ENCODE data around the gene ADD2.

ADD2 gene

DNA sequence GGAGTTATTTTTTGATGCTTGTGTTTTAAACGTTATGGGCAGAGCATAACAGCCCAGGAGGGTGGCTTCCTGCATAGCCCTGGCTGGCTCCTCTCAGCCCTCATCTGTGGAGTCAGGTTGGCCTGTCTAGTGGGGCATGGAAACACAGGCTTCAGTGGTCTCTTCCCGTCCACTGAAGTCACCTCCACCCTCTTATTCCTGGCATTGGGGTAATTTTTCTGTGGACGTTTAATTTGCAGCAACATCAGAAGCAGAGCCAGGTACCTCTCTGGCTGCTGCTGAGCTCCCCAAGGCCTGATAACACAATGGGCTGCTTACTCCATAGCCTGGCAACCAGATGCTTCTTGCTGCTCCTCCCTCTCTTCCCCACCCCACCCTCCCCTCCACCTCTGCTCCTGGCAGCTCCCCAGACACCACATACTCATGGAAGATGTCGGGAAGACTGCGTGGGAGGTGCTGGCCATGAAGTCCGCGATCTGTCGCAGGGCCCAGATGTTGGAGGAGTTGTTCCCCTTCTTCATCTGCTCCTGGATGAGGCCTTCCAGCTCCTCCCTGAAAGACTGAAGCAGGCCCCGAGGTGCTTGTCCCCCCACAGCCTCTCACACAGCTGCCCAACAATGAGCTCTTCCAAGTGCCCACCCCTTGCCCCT is 64.0 kb downstream of the ADD2 start:
- DNase-seq (ENCODE audit: low read depth), result no peak
- TF ChIP-seq, protein P1, sequence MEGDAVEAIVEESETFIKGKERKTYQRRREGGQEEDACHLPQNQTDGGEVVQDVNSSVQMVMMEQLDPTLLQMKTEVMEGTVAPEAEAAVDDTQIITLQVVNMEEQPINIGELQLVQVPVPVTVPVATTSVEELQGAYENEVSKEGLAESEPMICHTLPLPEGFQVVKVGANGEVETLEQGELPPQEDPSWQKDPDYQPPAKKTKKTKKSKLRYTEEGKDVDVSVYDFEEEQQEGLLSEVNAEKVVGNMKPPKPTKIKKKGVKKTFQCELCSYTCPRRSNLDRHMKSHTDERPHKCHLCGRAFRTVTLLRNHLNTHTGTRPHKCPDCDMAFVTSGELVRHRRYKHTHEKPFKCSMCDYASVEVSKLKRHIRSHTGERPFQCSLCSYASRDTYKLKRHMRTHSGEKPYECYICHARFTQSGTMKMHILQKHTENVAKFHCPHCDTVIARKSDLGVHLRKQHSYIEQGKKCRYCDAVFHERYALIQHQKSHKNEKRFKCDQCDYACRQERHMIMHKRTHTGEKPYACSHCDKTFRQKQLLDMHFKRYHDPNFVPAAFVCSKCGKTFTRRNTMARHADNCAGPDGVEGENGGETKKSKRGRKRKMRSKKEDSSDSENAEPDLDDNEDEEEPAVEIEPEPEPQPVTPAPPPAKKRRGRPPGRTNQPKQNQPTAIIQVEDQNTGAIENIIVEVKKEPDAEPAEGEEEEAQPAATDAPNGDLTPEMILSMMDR (IDR thresholded peaks at IDR 0.05; ENCODE audit: low read depth, low read length, missing control alignments), result no peak
- no peak overlapping the region for H3K4me3 ChIP-seq (ENCODE audit: low read depth, low read length)

DNA sequence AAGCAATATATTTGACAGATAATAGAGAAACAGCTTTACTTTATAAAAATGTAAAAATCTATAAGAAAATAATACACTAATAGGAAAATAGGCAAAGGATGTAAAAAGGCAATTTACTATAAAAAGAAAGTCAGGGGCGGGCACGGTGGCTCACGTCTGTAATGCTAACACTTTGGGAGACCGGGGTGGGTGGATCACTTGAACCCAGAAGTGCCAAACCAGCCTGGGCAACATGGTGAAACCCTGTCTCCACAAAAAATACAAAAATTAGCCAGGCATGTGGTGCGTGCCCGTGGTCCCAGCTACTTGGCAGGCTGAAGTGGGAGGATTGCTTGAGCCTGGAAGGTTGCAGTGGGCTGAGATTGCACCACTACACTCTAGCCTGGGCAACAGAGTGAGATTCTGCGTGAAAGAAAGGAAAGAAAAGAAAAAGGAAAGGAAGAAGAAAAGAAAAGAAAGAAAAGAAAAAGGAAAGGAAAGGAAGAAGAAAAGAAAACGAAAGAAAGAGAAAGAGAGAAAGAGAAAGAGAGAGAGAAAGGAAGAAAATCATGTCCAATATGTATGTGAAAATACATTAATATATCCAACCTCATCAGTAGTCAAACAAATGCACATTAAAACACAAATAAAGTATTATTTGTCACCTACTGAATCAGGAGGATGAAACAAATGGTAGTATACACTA is 65.1 kb downstream of the ADD2 start:
- no peak for DNase-seq (ENCODE audit: low read depth)

DNA sequence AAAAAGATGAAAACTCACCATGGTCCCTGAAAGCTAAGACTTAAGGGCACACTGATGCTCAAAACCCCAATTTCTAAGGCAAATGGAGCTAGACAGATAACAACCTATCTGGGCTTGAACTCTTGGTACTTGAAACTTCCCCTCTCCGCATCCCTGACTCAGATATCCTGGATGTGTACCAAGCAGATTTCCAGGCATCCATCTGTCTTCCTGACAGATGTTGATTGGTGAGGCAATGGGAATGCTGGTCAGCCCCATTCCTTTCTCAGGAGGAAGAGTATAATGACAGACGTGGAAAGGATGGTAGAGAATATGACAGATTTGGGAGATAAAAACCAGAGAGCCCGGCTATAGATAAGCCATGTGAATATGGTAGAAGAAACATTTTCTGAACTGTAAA is 69.2 kb downstream of the ADD2 start:
- no peak for DNase-seq (ENCODE audit: low read depth)
- H3K4me3 ChIP-seq (ENCODE audit: low read depth, low read length), result no peak overlapping the region
- TF ChIP-seq, protein P1 (IDR thresholded peaks at IDR 0.05; ENCODE audit: low read depth, low read length, missing control alignments), result no peak

More for the DNA sequence above, 65.1 kb downstream of the ADD2 start:
- TF ChIP-seq, protein P1 (IDR thresholded peaks at IDR 0.05; ENCODE audit: low read depth, low read length, missing control alignments), result no peak
- H3K4me3 ChIP-seq (ENCODE audit: low read depth, low read length), result no peak overlapping the region

DNA sequence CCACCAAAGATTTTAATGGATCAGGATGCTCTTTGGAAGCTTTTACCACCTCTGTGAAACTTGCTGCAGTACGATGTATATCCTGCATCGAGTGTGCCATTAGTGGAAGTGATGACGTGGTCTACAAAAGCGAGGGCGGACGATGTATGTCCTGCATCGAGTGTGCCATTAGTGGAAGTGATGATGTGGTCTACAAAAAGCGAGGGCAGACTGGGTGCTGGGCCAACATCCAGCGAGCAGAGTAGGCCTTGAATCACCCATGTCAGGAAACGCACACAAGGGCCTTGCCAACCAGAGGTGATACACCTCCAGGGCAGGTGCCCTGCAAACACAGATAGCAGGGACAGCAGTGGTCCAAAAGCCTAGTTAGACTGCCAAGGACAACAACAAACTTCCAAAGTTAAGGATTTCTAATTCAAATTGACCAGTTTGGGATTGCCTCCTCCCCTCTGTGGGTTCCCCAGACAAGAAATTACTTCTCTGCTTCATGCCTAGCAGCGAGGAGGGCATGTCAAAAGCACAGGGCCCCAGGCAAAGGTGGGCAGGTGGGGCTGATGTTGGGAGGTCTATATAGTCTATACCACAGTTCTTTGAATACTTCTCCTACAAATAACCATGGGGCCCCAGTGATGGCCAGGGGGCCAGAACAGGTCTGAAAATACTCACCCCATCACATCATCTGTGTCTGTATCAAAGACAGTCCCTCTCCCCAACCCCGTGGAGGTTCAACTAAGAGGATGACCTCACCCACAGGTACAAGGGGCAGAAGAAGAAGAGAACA is 70.2 kb downstream of the ADD2 start:
- no peak for DNase-seq (ENCODE audit: low read depth)
- TF ChIP-seq, protein P1 (IDR thresholded peaks at IDR 0.05; ENCODE audit: low read depth, low read length, missing control alignments), result no peak
- H3K4me3 ChIP-seq (ENCODE audit: low read depth, low read length), result no peak overlapping the region

DNA sequence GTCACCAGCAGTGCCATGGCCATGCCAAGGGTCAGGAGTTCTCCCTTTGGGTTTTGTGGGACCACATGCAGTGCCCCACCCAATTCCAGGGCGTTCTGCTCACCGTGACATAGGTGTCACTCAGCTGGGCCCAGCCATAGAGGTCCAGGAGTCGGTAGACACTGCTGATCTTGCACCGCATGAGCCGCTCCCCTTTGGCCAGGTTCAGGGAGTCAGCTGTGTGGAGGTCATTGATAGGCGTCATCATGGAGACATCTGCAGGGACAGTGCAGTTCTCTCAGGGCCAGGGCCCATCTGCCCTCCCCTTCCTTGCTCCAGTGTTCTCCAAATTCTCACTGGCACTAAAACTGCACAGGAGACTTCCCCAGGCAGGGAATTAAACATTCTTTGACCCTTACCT is 71.9 kb downstream of the ADD2 start:
- no peak overlapping the region for H3K4me3 ChIP-seq (ENCODE audit: low read depth, low read length)
- no peak for DNase-seq (ENCODE audit: low read depth)
- TF ChIP-seq, protein P1 (IDR thresholded peaks at IDR 0.05; ENCODE audit: low read depth, low read length, missing control alignments), result no peak

DNA sequence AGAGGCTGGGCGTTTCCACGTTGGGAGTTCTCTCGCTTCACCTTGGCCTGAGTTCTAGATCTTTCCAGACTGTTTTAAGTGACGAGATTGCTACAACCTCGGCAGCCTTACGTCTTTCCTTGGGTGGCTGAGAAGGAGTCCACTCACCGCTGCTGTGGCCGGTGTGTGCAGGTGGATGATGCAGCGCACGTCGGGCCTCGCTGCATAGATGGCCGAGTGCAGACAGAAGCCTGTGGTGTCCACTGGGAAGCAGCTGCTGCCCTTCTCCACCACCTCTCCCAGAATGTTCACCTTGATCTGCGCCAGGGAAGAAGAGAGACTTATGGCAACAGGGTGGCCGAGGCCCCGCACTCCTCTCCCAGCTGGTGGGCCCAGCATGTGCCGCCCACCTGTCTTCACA is 75.7 kb downstream of the ADD2 start:
- TF ChIP-seq, protein P1 (IDR thresholded peaks at IDR 0.05; ENCODE audit: low read depth, low read length, missing control alignments), result no peak
- H3K4me3 ChIP-seq (ENCODE audit: low read depth, low read length), result no peak overlapping the region
- DNase-seq (ENCODE audit: low read depth), result no peak
